Body of pancreas (tissue), 4 donors: ENCODE results near the gene TCIRG1.

Experiments
- CTCF ChIP-seq, 7 experiments: fragments of 450-650 bp in 4 of 7; fragments of 200-600 bp in 3 of 7; sonication (generic) in 3 of 7; IDR thresholded peaks; one replicate each; pipeline ENCODE4 v1.5.1; 2016 to 2019; ENCODE audit warnings: antibody characterized with exemption in 7 of 7
- POLR2A ChIP-seq, 3 donors: fragments of 450-650 bp; IDR thresholded peaks; one replicate each; pipeline ENCODE4 v1.6.1; 2016; ENCODE audit warnings: antibody characterized with exemption in 3 of 3, mild to moderate bottlenecking in 2 of 3

DNA sequence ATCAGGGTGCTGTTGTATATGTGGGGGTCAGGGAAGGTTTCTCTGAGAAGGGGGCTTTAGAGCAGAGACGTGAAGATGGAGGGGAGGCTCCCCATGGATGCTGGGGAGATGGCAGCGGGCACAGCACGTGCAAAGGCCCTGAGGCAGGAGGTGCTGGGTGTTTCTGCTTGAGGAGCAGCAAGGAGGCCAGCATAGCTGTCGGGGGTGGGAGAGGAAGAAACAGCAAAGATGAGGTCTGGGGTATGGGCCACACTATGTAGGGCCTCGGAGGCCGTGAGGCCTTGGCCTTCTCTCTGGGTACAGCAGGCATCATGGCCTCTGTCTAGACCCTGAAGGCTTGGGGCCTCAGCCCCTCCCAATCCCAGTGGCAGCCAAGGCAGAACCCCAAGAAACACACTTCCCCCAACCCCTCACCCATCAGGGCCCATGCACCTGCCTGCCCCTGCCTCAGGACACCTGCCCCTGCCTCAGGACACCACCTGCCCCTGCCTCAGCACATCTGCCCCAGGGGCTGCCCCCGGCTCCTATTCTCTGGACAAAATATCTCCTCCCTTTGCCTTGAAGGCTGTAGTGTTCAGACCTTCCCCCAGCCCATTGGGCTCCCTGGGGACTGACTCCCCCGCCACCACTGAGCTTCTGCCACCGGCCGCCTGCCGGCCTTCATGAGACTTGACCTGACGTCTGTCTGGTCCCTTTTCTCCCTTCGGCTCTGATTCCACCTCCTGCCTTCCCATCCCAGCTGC lies 22.5 kb upstream of the TCIRG1 start:
- TF ChIP-seq POLR2A (IDR thresholded peaks at IDR 0.05), result no peak
- no peak for TF ChIP-seq CTCF (IDR thresholded peaks at IDR 0.05)
